Kidney (tissue), 14 donors: ENCODE data around the gene ITGB1BP1. TPM values are rescaled to one million over a fixed set of nuclear protein-coding genes. Genes with fewer than 3 reads are reported as not detected.

ENCODE experiments used
- DNase-seq, 5 donors: peaks; one replicate each; pipeline ENCODE4 v3.0.0-alpha.2; 2013 to 2020
- FAIRE-seq: peaks from 2 replicates; lab custom pipeline; 2012; peaks lifted over from hg19 to GRCh38; lab: Jason Lieb, UNC
- H3K27ac ChIP-seq, 2 donors: one replicate each; pipeline ENCODE4 v1.7.0; 2013; ENCODE audit warnings: low read depth in 2 of 2, low read length in 2 of 2, inconsistent platforms in 1 of 2
- H3K27me3 ChIP-seq: one replicate; pipeline ENCODE4 v1.7.1; 2013; ENCODE audit warnings: low read length, inconsistent platforms; ENCODE audit not compliant: control insufficient read depth, insufficient read depth
- H3K36me3 ChIP-seq, 3 donors: one replicate each; pipeline versions ENCODE4 v1.7.0 to v1.7.1; 2013; ENCODE audit warnings: low read length in 3 of 3, control low read depth in 1 of 3, inconsistent platforms in 1 of 3; ENCODE audit not compliant: insufficient read depth in 3 of 3, control insufficient read depth in 2 of 3
- H3K4me1 ChIP-seq, 3 donors: one replicate each; pipeline versions ENCODE4 v1.7.0 to v1.7.1; 2013; ENCODE audit warnings: low read length in 3 of 3, inconsistent platforms in 1 of 3, low read depth in 1 of 3; ENCODE audit not compliant: control insufficient read depth in 2 of 3, insufficient read depth in 2 of 3
- H3K4me3 ChIP-seq, 3 donors: one replicate each; pipeline versions ENCODE4 v1.7.0 to v1.8.1; 2013; ENCODE audit warnings: low read length in 3 of 3, control low read depth in 1 of 3, inconsistent platforms in 1 of 3
- H3K9ac ChIP-seq, 3 donors: one replicate each; pipeline versions ENCODE4 v1.7.0 to v1.7.1; 2013; ENCODE audit warnings: low read length in 3 of 3, control low read depth in 1 of 3, inconsistent platforms in 1 of 3
- H3K9me3 ChIP-seq, 3 donors: one replicate each; pipeline versions ENCODE4 v1.7.0 to v1.7.1; 2013; ENCODE audit warnings: low read length in 3 of 3, control low read depth in 1 of 3, inconsistent platforms in 1 of 3; ENCODE audit not compliant: control insufficient read depth in 2 of 3, insufficient read depth in 1 of 3
- intact Hi-C: fragments of 100-400 bp; cut with DNase I; formaldehyde crosslinking; loops from one replicate; pipeline ENCODE4 v1.11.1; 2022
- polyA plus RNA-seq: library from polyadenylated mRNA; stranded (reverse); fragments of 350-450 nt; fragmentation: Illumina TruSeq; extraction: RNeasy Lipid Tissue Mini Kit (QIAGEN cat#74804); gene quantifications from one replicate; pipeline ENCODE4 v1.2.3, GENCODE V29; 2014; ENCODE audit warnings: low read depth, low replicate concordance; ENCODE audit not compliant: insufficient read depth
- total RNA-seq: library from RNA; stranded (reverse); fragmentation: NEBNext Ultra II Directional; extraction: Animal tissue kit (Norgen Biotek cat#: 25700); gene quantifications from one replicate; pipeline ENCODE4 v1.2.1, GENCODE V29; 2021
- TF ChIP-seq, protein P1 (sequence below): IDR thresholded peaks from 3 replicates; pipeline ENCODE4 v1.5.1; 2012; ENCODE audit warnings: mild to moderate bottlenecking, moderate library complexity, borderline replicate concordance; ENCODE audit not compliant: insufficient read depth; ENCODE audit errors: extremely low read depth
- donor health status: control.
- donor health status: control.
- donor health status: control.
- donor health status: control.
- donor health status: control.
- donor health status: DM: yes; HTN: yes; CAD: no.
- donor health status: Normal renal cell carcinoma (clear cell type).

ITGB1BP1 gene
- total and polyA plus RNA-seq, 2 donors from 2014 or later, result 67.1 to 164 TPM

DNA sequence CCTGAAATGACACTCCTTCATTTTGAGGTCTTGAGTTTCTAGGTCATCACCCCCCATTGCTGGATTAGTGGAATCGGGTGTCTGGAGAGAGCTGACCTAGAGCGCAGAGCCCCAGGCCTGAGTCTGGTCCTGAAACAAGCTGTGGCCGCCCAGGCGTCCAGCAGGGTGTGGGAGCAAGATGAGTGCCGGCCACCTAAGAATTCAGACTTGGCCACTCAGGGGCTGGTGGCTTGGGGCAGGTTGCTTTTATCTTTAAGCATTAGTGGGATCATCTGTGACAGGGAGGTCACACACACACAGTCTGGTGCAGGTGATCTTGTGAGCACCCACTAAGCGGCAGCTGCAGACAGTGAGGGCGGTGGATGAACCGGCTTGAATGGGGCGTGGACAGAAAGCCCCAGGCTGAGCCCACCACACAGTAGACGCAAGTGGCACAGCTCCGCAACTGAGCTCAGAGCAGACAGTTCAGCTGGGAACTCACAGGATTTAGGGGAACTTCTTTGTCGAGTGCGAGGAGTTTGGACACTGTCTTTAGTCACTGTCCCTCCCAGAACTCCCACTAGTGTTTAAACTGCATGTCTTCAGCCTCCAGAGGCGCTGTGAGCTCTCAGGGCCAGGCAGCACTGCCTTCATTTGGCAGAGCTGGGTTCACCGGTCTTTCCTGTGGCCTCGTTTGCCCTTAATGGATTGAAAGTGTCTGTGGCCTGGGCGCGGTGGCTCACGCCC, 21.5 kb downstream of the ITGB1BP1 start:
- intact Hi-C loops, result no loop called here
- TF ChIP-seq, protein P1, sequence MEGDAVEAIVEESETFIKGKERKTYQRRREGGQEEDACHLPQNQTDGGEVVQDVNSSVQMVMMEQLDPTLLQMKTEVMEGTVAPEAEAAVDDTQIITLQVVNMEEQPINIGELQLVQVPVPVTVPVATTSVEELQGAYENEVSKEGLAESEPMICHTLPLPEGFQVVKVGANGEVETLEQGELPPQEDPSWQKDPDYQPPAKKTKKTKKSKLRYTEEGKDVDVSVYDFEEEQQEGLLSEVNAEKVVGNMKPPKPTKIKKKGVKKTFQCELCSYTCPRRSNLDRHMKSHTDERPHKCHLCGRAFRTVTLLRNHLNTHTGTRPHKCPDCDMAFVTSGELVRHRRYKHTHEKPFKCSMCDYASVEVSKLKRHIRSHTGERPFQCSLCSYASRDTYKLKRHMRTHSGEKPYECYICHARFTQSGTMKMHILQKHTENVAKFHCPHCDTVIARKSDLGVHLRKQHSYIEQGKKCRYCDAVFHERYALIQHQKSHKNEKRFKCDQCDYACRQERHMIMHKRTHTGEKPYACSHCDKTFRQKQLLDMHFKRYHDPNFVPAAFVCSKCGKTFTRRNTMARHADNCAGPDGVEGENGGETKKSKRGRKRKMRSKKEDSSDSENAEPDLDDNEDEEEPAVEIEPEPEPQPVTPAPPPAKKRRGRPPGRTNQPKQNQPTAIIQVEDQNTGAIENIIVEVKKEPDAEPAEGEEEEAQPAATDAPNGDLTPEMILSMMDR, result no peak
- Histone ChIP-seq H3K27me3 (no peaks in the 10 kb centered on the region), H3K36me3 (peaks cover 0 to 17% (median 16%) of the 10 kb centered on the region in 3 donors), H3K27ac (no peak overlapping the region), H3K9me3 (no peaks in the 10 kb centered on the region), H3K4me3 (no peak overlapping the region), H3K9ac (no peak overlapping the region), H3K4me1 (peaks cover 0 to 9% (median 6%) of the 10 kb centered on the region in 3 donors)
- FAIRE-seq (no peak), DNase-seq (peak in 1 of 5 donors; percentile 25)

DNA sequence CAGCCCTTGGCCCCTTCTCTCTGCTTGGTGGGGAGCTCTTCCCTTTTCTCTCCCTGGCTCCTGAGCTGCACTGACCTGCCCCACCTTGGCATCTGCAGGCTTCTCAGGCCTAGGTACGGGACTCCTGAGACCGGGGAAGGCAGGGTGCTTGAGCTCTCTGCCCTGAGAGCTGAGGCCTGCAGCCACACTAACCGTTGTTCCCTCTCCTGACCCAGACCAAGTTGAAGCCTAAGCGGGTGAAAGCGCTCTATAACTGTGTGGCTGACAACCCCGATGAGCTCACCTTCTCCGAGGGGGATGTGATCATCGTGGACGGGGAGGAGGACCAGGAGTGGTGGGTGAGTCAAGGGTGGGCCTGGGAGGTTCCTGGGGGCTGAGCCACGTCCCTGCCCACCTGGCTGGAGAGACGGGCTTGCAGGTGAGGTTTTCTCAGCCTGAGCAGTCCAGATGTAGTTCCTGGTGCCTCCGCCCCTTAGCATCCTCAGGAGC, 22.2 kb downstream of the ITGB1BP1 start:
- Histone ChIP-seq H3K4me1 (peaks cover 0 to 9% (median 6%) of the 10 kb centered on the region in 3 donors), H3K4me3 (no peak overlapping the region), H3K27ac (no peak overlapping the region), H3K9me3 (no peaks in the 10 kb centered on the region), H3K9ac (no peak overlapping the region), H3K27me3 (no peaks in the 10 kb centered on the region), H3K36me3 (peaks cover 0 to 17% (median 12%) of the 10 kb centered on the region in 3 donors)
- DNase-seq (peak in 1 of 5 donors; percentile 33), FAIRE-seq (no peak)
- TF ChIP-seq, protein P1, result no peak
- intact Hi-C loops, result no loop called here

DNA sequence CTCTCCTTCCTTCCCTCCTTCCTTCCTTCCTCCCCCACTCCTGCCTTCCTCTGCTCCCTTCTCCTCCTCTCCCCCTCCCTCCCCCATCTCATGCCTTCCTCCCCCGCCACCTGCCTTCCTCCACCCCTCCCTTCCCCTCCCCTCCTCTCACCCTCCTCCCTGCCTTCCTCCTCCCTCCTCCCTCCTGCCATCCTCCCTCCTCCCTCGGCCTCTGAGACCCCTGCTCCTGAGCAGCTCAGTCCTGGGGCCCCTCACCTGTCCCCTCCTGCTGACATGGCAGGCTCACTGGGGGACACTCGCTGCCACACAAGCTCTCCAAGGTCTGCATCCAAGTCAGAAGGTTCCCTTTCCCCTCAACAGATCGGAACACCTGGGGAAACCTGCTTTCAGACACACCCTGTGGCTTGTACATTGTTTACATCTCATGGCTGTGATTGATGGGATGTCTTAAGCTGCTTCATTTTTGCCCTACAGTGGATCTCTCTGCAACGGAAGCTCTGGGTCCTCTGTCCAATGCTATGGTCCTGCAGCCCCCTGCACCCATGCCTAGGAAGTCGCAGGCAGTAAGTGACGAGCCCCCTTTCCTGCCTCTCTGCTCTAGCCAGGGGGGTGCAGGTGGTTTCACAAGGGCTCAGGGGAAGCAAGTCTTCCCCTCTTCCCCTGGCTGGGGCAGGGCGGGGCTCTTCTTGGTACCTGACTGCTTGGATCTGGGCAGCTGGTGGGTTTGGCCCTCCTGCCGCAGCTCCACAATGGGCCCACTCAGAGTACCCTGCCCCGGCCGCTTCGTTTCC, 22.9 kb downstream of the ITGB1BP1 start:
- Histone ChIP-seq H3K4me3 (no peak overlapping the region), H3K9ac (no peak overlapping the region), H3K9me3 (no peaks in the 10 kb centered on the region), H3K27me3 (no peaks in the 10 kb centered on the region), H3K27ac (no peak overlapping the region), H3K4me1 (peaks cover 0 to 9% (median 6%) of the 10 kb centered on the region in 3 donors), H3K36me3 (peaks cover 0 to 17% (median 11%) of the 10 kb centered on the region in 3 donors)
- FAIRE-seq (no peak), DNase-seq (peak in 2 of 5 donors; percentile 19 to 45)
- TF ChIP-seq, protein P1, result no peak
- intact Hi-C loops, result no loop called here
